IMR-90 (cell line): Measurements from ENCODE around the gene COL6A3. TPM values are rescaled to one million over a fixed set of nuclear protein-coding genes. Genes with fewer than 3 reads are reported as not detected.

Experiments
- CHD1 ChIP-seq: IDR thresholded peaks from 2 replicates; pipeline ENCODE4 v1.6.1; 2012; ENCODE audit warnings: low read depth, low read length, improper control_type of control experiment
- ELK1 ChIP-seq: fragments of 150-350 bp; IDR thresholded peaks from 2 replicates; pipeline ENCODE4 v1.6.1; 2016; ENCODE audit warnings: low read depth, mild to moderate bottlenecking, low read length, moderate library complexity, borderline replicate concordance
- MXI1 ChIP-seq: IDR thresholded peaks from 2 replicates; pipeline ENCODE4 v1.6.1; 2012; ENCODE audit warnings: low read depth, mild to moderate bottlenecking, low read length, moderate library complexity, borderline replicate concordance
- polyA plus RNA-seq, 3 experiments: library from polyadenylated mRNA; depleted of rRNA; stranded (reverse); fragments of >200 nt; gene quantifications; 2 replicates each; pipeline ENCODE4 v1.2.3, GENCODE V29; 2012; ENCODE audit warnings: low replicate concordance in 1 of 3
- total RNA-seq: library from RNA; depleted of rRNA; stranded (reverse); fragments of >200 nt; gene quantifications from 2 replicates; pipeline ENCODE4 v1.2.3, GENCODE V29; 2012

COL6A3 gene
- total and polyA plus RNA-seq, 2 of the 4 experiments (the other 2 are of a cell fraction), result 964 to 1,855 TPM

- TF ChIP-seq ELK1 (no peak), CHD1 (no peak), MXI1 (no peak)
These were observed 22.1 kb upstream of the COL6A3 start (continued) for GRCh38 chr2:237435844-237436587.
